ENCODE measurements around the gene CEP350. TPM values are rescaled to one million over a fixed set of nuclear protein-coding genes. Genes with fewer than 3 reads are reported as not detected.

Gene CEP350
- total and polyA plus RNA-seq, 12 donors: 4.1 to 71.4 (median 42.4) TPM

DNA sequence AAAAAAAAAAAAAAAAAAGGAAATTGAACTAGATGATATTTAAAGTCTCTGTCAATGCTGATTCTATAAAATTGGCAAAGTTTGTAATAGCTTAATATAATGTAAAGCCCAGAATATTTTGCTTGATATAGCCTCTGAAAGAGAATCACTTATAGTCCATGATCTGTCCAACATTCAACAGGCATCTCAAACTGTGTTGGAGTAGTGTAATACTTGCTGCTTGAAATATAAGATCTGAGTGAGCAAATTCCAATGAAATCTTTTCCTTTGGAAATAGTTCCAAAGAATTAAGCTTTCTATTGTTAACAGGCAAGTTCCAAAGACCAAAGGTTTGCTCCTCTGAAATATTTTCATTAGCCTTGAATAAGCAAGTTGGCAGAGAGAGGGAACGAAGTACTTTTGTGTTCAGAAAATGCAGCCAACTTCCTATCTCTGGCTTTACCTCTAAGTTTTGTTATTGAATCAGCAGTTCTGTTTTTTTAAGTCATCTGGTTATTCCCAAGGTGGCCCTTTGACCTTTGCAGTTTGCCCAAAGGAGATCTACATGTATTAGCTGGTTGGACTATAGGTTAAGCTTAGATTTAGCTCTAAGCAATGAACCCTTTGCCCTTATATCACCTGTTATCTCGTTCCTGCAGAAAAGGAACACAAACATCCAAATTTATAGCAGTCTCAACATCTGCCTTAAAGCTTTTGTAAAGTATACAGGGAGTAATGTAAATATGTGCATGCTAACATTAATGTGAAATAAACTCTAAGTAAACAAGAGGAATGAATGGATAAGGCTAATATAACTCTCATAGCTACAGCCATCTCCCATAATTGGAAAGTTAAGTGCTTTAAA is 24.4 kb upstream of the CEP350 start:
- H3K27me3 ChIP-seq: no peaks in the 10 kb centered on the region
- H3K36me3 ChIP-seq (replicated peaks in 1 of 2): no peaks in the 10 kb centered on the region
- WGBS, 4 donors: 14 to 27% (median 21%) methylated on average over 2 of the region's 2 CpGs
- H3K9me3 ChIP-seq (replicated peaks in 1 of 3): no peaks in the 10 kb centered on the region
- DNase-seq: no peak
- intact Hi-C loops (cut with DNase I): no loop called here
- TF ChIP-seq, protein P1, sequence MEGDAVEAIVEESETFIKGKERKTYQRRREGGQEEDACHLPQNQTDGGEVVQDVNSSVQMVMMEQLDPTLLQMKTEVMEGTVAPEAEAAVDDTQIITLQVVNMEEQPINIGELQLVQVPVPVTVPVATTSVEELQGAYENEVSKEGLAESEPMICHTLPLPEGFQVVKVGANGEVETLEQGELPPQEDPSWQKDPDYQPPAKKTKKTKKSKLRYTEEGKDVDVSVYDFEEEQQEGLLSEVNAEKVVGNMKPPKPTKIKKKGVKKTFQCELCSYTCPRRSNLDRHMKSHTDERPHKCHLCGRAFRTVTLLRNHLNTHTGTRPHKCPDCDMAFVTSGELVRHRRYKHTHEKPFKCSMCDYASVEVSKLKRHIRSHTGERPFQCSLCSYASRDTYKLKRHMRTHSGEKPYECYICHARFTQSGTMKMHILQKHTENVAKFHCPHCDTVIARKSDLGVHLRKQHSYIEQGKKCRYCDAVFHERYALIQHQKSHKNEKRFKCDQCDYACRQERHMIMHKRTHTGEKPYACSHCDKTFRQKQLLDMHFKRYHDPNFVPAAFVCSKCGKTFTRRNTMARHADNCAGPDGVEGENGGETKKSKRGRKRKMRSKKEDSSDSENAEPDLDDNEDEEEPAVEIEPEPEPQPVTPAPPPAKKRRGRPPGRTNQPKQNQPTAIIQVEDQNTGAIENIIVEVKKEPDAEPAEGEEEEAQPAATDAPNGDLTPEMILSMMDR (IDR thresholded peaks at IDR 0.05): no peak
- no peak for TF ChIP-seq POLR2A (IDR thresholded peaks at IDR 0.05)
- H3K4me3 ChIP-seq: no peak overlapping the region
- H3K4me1 ChIP-seq (replicated peaks in 1 of 2): peaks cover 9 to 20% of the 10 kb centered on the region in 2 donors
- H3K27ac ChIP-seq: peak overlapping the region in 2 of 5 donors; percentile 29 to 36

DNA sequence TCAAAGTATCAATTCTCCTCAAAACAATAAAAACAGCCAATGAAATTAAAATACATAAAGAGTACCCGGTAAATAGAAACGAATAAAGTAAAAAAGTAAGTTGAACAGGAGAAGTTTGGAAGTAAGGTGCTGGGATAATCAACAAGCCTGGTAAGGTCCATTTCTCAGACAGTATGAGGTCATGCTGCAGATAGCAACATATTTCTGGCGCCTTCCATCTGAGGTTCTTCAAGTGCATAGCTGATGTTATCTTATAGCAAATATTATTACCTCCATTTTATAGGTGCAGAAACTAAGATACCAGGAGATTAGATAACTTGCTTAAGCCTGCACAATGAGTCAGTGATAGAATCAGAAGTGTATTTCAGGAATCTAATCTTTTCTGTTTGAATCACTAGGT is 23.7 kb upstream of the CEP350 start:
- peaks cover 9 to 20% of the 10 kb centered on the region in 2 donors for H3K4me1 ChIP-seq (replicated peaks in 1 of 2)
- no peak overlapping the region for H3K4me3 ChIP-seq
- H3K27me3 ChIP-seq: no peaks in the 10 kb centered on the region
- H3K36me3 ChIP-seq (replicated peaks in 1 of 2): no peaks in the 10 kb centered on the region
- intact Hi-C loops (cut with DNase I): no loop called here
- 66 to 71% (median 69%) methylated on average over 3 of the region's 3 CpGs for WGBS, 4 donors
- DNase-seq: no peak
- H3K9me3 ChIP-seq (replicated peaks in 1 of 3): no peaks in the 10 kb centered on the region
- TF ChIP-seq POLR2A (IDR thresholded peaks at IDR 0.05): no peak
- TF ChIP-seq, protein P1 (IDR thresholded peaks at IDR 0.05): no peak
- H3K27ac ChIP-seq: no peak overlapping the region

DNA sequence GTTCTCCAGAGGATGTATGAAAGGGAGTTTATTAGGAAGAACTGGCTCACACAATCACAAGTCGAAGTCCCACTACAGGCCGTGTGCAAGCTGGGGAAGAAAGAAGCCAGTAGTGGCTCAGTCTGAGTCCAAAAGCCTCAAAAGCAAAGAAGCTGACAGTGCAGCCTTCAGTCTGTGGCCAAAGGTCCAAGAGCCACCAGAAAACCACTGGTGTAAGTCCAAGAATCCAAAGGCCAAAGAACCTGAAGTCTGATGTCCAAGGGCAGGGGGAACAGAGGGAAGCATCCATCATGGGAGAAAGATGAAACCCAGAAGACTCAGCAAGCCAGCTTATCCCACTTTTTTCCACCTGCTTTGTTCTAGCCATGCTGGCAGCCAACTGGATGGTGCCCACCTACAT is 21.4 kb upstream of the CEP350 start:
- Histone ChIP-seq H3K36me3 (replicated peaks in 1 of 2) (no peaks in the 10 kb centered on the region), H3K27me3 (no peaks in the 10 kb centered on the region), H3K4me3 (no peak overlapping the region), H3K9me3 (replicated peaks in 1 of 3) (no peaks in the 10 kb centered on the region), H3K27ac (no peak overlapping the region), H3K4me1 (replicated peaks in 1 of 2) (peaks cover 9 to 23% of the 10 kb centered on the region in 2 donors)
- intact Hi-C loops (cut with DNase I): no loop called here
- TF ChIP-seq, protein P1 (IDR thresholded peaks at IDR 0.05): no peak
- no peak for TF ChIP-seq POLR2A (IDR thresholded peaks at IDR 0.05)
- no peak for DNase-seq
- 85 to 100% (median 91%) methylated on average over 2 of the region's 2 CpGs for whole genome bisulfite sequencing, 4 donors

DNA sequence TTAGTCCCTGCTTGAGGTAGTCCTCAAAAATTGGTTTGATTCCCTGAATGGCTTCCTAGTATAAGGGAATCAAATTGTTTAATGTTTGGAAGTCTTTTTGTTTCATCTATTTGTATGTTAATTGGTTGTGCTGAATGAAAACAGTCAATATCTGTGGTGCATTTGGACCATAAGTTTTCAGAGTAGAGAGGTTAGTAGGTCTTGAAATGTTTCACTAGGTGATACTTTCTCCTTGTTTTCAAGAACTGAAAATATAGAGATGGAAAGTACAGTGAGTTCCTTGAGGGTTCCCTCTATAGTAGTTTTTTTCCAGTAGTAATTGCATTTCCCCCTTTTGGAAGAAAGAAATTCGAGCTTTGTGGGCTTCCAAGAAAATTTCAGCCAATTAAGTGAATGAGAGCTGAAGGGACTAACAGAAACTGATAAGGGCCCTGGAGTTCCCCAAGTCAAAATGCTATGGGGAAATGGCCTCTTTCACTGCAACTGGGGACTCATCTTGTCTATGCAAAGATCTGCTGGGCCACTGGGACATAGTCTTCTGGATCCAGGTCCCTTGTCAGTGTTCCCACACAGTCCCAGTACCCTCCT is 18.6 kb upstream of the CEP350 start:
- DNase-seq: no peak
- Histone ChIP-seq H3K27ac (no peak overlapping the region), H3K4me1 (replicated peaks in 1 of 2) (peaks cover 4 to 19% of the 10 kb centered on the region in 2 donors), H3K9me3 (replicated peaks in 1 of 3) (no peaks in the 10 kb centered on the region), H3K4me3 (no peak overlapping the region), H3K27me3 (no peaks in the 10 kb centered on the region), H3K36me3 (replicated peaks in 1 of 2) (no peaks in the 10 kb centered on the region)
- TF ChIP-seq, protein P1 (IDR thresholded peaks at IDR 0.05): no peak
- TF ChIP-seq POLR2A (IDR thresholded peaks at IDR 0.05): no peak
- intact Hi-C loops (cut with DNase I): no loop called here
- WGBS, 4 donors: 44 to 64% (median 59%) methylated on average over 1 of the region's 1 CpG

Data from adrenal gland (tissue), 12 donors.